ENCODE results near the gene TMEM154.

Gene TMEM154

DNA sequence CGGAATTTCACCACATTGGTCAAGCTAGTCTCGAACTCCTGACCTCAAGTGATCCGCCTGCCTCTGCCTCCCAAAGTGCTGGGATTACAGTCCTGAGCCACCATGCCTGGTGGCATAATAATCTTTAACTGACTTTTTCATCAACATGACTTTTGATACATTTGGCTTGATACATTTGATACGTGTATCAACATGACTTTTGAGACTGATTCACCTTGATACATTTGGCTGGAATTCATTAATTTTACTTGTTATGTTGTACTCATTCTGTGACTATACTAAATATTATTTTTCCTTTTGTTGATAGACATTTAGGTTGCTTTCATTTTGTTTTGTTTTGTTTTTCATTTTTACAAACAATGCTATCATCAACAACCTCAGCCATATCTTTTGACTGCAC, 6.3 kb downstream of the TMEM154 start:
- TF ChIP-seq, protein P1, sequence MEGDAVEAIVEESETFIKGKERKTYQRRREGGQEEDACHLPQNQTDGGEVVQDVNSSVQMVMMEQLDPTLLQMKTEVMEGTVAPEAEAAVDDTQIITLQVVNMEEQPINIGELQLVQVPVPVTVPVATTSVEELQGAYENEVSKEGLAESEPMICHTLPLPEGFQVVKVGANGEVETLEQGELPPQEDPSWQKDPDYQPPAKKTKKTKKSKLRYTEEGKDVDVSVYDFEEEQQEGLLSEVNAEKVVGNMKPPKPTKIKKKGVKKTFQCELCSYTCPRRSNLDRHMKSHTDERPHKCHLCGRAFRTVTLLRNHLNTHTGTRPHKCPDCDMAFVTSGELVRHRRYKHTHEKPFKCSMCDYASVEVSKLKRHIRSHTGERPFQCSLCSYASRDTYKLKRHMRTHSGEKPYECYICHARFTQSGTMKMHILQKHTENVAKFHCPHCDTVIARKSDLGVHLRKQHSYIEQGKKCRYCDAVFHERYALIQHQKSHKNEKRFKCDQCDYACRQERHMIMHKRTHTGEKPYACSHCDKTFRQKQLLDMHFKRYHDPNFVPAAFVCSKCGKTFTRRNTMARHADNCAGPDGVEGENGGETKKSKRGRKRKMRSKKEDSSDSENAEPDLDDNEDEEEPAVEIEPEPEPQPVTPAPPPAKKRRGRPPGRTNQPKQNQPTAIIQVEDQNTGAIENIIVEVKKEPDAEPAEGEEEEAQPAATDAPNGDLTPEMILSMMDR (IDR thresholded peaks at IDR 0.05) = no peak

DNA sequence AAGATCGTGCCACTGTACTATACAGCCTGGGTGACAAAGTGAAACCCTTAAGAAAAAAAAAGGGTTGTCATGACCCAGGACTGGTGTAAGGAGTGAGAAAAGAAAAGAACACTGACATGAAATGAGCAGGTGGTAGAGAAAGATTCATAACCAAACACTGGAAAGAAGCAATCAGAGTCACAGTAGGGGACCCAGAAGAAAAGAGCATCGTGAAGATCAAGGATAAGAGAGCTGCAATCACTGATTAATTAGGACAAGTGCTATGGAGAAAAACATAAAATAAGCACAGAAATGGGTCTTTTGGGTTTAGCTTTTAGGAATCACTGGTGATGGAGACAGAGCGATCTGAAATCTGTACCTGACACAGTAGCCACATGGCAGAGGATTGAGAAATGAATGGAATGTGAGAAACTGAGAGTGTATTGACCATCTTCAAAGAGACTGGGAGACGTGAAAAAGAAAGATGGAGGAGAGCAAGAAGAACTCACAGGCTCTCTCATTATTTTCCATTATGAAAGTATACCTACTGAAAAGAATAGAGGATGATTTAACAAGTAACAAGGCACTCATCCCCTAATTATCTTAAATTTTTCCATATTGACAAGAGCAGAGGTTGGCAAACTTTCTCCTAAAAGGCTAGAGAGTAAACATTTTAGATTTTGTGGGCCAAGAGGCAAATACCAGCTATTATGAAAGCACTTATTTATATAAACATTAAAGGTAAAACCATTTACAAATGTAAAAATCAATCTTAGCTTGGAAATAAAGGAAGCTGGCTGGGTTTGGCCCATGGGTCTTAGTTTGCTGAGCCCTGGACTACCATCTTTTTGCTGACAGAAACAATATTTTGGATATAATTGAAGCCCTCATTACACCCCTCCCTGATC, 7.3 kb downstream of the TMEM154 start:
- TF ChIP-seq, protein P1 (IDR thresholded peaks at IDR 0.05) = no peak

DNA sequence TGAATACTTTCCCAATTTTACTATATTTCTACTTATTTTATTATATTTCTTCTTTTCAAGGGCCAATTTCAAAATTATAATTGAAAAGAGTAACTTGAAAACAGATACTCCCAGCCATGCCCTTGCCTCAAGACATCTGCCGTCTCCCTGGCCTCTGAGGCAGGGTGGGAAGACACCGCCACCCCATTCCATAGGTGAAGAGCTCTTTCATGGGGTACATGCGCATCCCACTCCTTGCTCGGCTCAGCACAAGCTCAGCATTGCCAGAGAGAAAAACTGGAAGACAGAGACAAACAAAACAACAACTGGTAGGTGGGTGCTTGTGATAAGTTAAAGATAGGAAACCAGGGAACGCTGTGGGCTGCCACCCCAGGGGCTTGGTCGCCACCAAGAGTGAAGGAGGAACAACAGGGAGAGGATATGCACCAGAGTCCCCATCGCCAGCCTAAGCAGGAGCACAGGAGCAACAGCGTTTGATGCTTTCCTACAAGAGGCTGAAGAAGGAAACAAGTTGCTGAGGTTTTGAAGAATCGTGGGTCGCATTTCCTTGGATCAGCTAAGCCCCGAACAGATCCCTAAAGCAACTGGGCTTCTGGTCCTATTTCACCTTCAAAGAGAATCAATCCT, 11.3 kb downstream of the TMEM154 start:
- TF ChIP-seq, protein P1 (IDR thresholded peaks at IDR 0.05) = no peak

DNA sequence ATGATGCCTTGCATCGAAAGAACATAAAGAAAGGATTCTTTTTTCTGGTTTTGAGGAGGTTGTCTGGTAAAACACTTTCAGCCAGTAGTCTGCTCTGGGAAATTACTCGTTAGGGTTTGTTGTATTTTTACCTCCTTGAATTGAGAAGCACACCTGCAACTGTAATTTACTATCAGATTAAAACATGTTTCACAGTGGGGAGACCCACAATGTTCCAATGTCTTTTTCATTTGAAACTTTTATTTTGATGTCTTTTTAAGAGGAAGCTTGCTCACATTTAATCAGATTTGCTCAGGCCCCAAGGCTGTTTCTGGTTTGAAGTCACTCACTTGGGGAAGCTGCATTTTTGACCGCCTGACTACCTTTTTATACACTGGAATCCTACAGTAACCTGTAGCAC, 12.0 kb downstream of the TMEM154 start:
- TF ChIP-seq, protein P1 (IDR thresholded peaks at IDR 0.05) = no peak

DNA sequence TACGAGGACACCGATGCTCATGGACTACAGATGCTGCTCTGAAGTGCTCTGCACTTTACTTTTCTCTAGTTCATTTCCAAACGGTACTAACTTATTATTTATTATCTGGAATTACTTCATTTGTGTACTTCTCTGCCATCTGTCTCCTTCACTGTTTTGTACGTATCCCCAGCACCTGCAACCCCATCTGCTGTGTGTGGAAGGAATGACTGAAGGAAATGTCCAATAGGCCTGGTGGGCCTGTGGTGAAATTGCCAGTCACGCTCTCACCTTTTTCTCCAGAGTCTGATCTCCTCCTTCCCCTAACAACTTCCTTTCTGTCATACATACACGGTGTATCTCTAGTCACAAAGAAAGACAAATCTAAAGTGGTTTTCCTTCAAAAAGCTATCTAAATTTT, 12.9 kb downstream of the TMEM154 start:
- TF ChIP-seq, protein P1 (IDR thresholded peaks at IDR 0.05) = no peak

DNA sequence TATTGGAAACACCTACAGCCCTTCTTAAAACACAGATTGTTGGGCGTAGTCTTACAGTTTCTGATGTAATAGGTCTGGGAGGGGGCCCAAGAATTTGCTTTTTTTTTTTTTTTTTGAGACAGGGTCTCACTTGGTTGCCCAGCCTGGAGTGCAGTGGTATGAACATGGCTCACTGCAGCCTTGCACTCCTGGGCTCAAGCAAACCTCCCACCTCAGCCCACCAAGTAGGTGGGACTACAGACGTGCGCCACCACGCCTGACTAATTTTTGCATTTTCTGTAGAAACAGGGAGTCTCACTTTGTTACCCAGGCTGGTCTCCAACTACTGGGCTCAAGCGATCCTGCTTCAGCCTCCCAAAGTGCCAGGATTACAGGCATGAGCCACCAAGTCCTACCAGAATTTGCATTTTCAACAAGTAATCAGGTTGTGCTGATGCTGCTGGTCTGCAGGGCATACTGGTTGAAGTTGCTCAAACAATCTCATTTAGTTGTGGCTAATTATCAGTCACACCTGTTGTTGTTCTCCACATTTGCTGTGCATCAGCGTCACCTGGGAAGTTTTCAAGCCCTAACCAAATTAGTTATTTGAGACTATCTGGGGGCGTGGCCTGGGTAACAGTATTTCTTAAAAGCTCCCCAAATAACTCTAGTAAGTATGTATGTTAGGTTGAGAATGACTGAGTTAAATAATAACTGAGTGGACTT, 14.0 kb downstream of the TMEM154 start:
- TF ChIP-seq, protein P1 (IDR thresholded peaks at IDR 0.05) = no peak

DNA sequence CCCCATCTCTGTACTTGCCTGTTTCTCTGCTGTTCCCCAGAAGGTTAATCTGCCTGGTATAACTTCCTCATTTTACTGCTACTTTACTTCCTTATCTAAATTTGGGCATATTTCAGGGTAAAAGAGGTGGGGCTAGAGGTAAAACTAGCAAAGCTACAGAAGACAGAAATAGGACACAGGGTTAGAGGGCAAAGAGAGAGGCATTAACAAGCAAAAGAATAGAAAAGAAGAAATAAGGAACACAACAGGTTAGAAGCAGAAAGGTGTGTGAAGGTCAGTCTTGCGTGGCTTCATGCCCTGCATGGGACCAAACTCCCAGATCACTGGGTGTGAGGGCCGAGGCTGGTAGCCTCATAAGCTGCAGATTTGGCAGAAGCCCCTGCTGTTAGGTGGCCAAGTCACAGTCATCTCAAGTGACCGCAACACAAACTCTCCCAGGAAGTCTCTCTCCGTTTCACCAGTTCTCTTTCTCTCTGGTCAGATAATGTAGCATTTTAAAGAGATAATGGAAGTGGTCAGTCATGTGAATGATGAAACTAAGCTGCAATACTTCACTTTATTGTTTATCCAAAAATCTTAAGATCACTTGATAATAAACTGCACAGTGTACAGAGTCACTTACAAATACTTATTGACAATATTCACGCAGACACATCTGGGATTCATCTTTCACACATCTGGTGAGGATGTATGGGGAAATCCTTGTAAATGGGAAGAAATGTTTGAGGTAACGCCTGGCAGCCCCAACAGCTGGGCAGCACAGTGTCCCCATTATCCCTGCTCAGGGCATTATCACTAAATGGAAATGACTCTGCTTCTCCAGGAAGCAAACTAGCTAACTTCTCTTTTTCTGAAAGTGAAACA, 16.4 kb downstream of the TMEM154 start:
- TF ChIP-seq, protein P1 (IDR thresholded peaks at IDR 0.05) = no peak
